HPDE6-E6E7 (cell line): Measurements from ENCODE around the gene GPR162.

Experiments used
- DNase-seq: peaks from one replicate; pipeline ENCODE4 v3.0.0; 2011; ENCODE audit warnings: missing footprints; ENCODE audit errors: extremely low spot score

The GPR162 gene

GRCh38 chr12:6787309-6787708 lies 34.3 kb upstream of the GPR162 start:
- no peak for DNase-seq

GRCh38 chr12:6788972-6789924 lies 32.4 kb upstream of the GPR162 start, which contains the start of gene CD4:
Gene CD4, plus strand, starts transcription at chr12:6789528. Its CDS starts 10,611 bp downstream, at chr12:6800139.
- DNase-seq = no peak

- no peak for DNase-seq
Observed at GRCh38 chr12:6790496-6791150, 31.0 kb upstream of the GPR162 start.

- DNase-seq = no peak
Observed at GRCh38 chr12:6791931-6792520, 29.6 kb upstream of the GPR162 start.

GRCh38 chr12:6792522-6793201 lies 29.0 kb upstream of the GPR162 start:
- no peak for DNase-seq

- no peak for DNase-seq
Observed at GRCh38 chr12:6795088-6795487, 26.5 kb upstream of the GPR162 start.

GRCh38 chr12:6796576-6796975 lies 25.0 kb upstream of the GPR162 start:
- DNase-seq = no peak

GRCh38 chr12:6799147-6799546 lies 22.5 kb upstream of the GPR162 start:
- DNase-seq = no peak

GRCh38 chr12:6807170-6807569 lies 14.5 kb upstream of the GPR162 start:
- DNase-seq = no peak

GRCh38 chr12:6809056-6809455 lies 12.6 kb upstream of the GPR162 start:
- DNase-seq = no peak

- DNase-seq = no peak
Observed at GRCh38 chr12:6810758-6811157, 10.9 kb upstream of the GPR162 start.

GRCh38 chr12:6813363-6813762 lies 8.3 kb upstream of the GPR162 start:
- DNase-seq = no peak

- no peak for DNase-seq
Observed at GRCh38 chr12:6816598-6816997, 5.0 kb upstream of the GPR162 start.

GRCh38 chr12:6817098-6817497 lies 4.5 kb upstream of the GPR162 start:
- no peak for DNase-seq

GRCh38 chr12:6817662-6818157 lies 3.9 kb upstream of the GPR162 start:
- DNase-seq = no peak

GRCh38 chr12:6818222-6818621 lies 3.4 kb upstream of the GPR162 start:
- no peak for DNase-seq

GRCh38 chr12:6818645-6819044 lies 3.0 kb upstream of the GPR162 start:
- DNase-seq = no peak

GRCh38 chr12:6819106-6820030 lies 2.3 kb upstream of the GPR162 start:
- DNase-seq = no peak

GRCh38 chr12:6820166-6820565 lies 1.5 kb upstream of the GPR162 start:
- no peak for DNase-seq

GRCh38 chr12:6822426-6823135 lies 960 bp downstream of the GPR162 start:
- DNase-seq = no peak
